GM06990 (cell line): ENCODE measurements around the gene PRDM10.

Experiments used
- DNase-seq: peaks from one replicate; pipeline ENCODE4 v3.0.0-alpha.2; 2011; ENCODE audit not compliant: insufficient read length; ENCODE audit errors: extremely low read depth
- H3K27me3 ChIP-seq: replicated peaks from 2 replicates; pipeline ENCODE4 v1.6.0; 2011; ENCODE audit warnings: low read length; ENCODE audit not compliant: control insufficient read depth, insufficient read depth
- H3K36me3 ChIP-seq: 2 replicates; pipeline ENCODE4 v1.5.1; 2011; ENCODE audit warnings: low read length; ENCODE audit not compliant: control insufficient read depth, insufficient read depth
- H3K4me3 ChIP-seq: replicated peaks from 2 replicates; pipeline ENCODE4 v1.5.1; 2011; ENCODE audit warnings: low read depth, mild to moderate bottlenecking, control low read depth, low read length
- TF ChIP-seq, protein P1 (sequence below): IDR thresholded peaks from 2 replicates; pipeline ENCODE4 v1.5.1; 2011; ENCODE audit warnings: low read length, control low read depth, mild to moderate bottlenecking, inconsistent platforms; ENCODE audit not compliant: insufficient read depth, poor library complexity, severe bottlenecking

Gene PRDM10

GRCh38 chr11:129865701-129866100 lies 136.9 kb downstream of the PRDM10 start:
- TF ChIP-seq, protein P1, sequence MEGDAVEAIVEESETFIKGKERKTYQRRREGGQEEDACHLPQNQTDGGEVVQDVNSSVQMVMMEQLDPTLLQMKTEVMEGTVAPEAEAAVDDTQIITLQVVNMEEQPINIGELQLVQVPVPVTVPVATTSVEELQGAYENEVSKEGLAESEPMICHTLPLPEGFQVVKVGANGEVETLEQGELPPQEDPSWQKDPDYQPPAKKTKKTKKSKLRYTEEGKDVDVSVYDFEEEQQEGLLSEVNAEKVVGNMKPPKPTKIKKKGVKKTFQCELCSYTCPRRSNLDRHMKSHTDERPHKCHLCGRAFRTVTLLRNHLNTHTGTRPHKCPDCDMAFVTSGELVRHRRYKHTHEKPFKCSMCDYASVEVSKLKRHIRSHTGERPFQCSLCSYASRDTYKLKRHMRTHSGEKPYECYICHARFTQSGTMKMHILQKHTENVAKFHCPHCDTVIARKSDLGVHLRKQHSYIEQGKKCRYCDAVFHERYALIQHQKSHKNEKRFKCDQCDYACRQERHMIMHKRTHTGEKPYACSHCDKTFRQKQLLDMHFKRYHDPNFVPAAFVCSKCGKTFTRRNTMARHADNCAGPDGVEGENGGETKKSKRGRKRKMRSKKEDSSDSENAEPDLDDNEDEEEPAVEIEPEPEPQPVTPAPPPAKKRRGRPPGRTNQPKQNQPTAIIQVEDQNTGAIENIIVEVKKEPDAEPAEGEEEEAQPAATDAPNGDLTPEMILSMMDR, result no peak
- H3K4me3 ChIP-seq, result no peak overlapping the region
- no peaks in the 10 kb centered on the region for H3K27me3 ChIP-seq
- H3K36me3 ChIP-seq, result peaks cover 30% of the 10 kb centered on the region
- no peak for DNase-seq

- TF ChIP-seq, protein P1, result no peak
- Histone ChIP-seq H3K27me3 (no peaks in the 10 kb centered on the region), H3K4me3 (no peak overlapping the region), H3K36me3 (peaks cover 24% of the 10 kb centered on the region)
- no peak for DNase-seq
These were observed 137.8 kb downstream of the PRDM10 start for GRCh38 chr11:129864811-129865210.

- H3K27me3 ChIP-seq, result no peaks in the 10 kb centered on the region
- TF ChIP-seq, protein P1, result no peak
- H3K4me3 ChIP-seq, result no peak overlapping the region
- peaks cover 20% of the 10 kb centered on the region for H3K36me3 ChIP-seq
- DNase-seq, result no peak
These were observed 140.7 kb downstream of the PRDM10 start for GRCh38 chr11:129861702-129862522.

GRCh38 chr11:129856036-129856435 lies 146.6 kb downstream of the PRDM10 start:
- TF ChIP-seq, protein P1, result no peak
- no peaks in the 10 kb centered on the region for H3K27me3 ChIP-seq

GRCh38 chr11:129855086-129855485 lies 147.5 kb downstream of the PRDM10 start:
- Histone ChIP-seq H3K4me3 (no peak overlapping the region), H3K36me3 (0 out of 2 replicates have a peak, but pooled peaks cover 2% of the 10 kb centered on the region), H3K27me3 (no peaks in the 10 kb centered on the region)
- TF ChIP-seq, protein P1, result no peak
- no peak for DNase-seq

More at GRCh38 chr11:129856036-129856435, 146.6 kb downstream of the PRDM10 start:
- Histone ChIP-seq H3K36me3 (0 out of 2 replicates have a peak, but pooled peaks cover 2% of the 10 kb centered on the region), H3K4me3 (no peak overlapping the region)
- no peak for DNase-seq
